ENCODE data around the gene TEDC1. TPM values are rescaled to one million over a fixed set of nuclear protein-coding genes. Genes with fewer than 3 reads are reported as not detected.

TEDC1 gene
- total RNA-seq, 1 experiment from 2014 or later = 26.2 TPM

GRCh38 chr14:105490267-105490571 is 827 bp upstream of the TEDC1 start:
- no peak overlapping the region for H4K5ac ChIP-seq (ENCODE audit: insufficient read length, low read depth, low read length)
- H4K91ac ChIP-seq (ENCODE audit: insufficient read length, low read depth, low read length) = no peak overlapping the region
- peaks cover 42% of the 10 kb centered on the region for H3K27me3 Mint-ChIP-seq (ENCODE audit: low read depth)
- H3T11ph ChIP-seq (ENCODE audit: low read length) = no peak overlapping the region
- H3K79me1 ChIP-seq (ENCODE audit: insufficient read depth, low read depth, low read length, poor library complexity, severe bottlenecking) = no peaks in the 10 kb centered on the region
- H3K4ac ChIP-seq (ENCODE audit: low read depth, low read length) = no peak overlapping the region
- no peaks in the 10 kb centered on the region for H4K20me1 ChIP-seq (ENCODE audit: control insufficient read depth, insufficient read depth, insufficient read length)
- H3K9me3 Mint-ChIP-seq = peaks cover 0 to 4% of the 10 kb centered on the region in 2 experiments; a peak in 1 of 5 replicates
- peak overlapping the region; percentile 82 for H3K14ac ChIP-seq (ENCODE audit: insufficient read depth, low read length)
- H3K27ac Mint-ChIP-seq = no peak overlapping the region
- H3K23me2 ChIP-seq (ENCODE audit: insufficient read length, low read depth, low read length, poor library complexity, severe bottlenecking) = peaks cover 6% of the 10 kb centered on the region
- H3K9me3 ChIP-seq (ENCODE audit: control insufficient read depth, low read depth, low read length) = no peaks in the 10 kb centered on the region
- no peak overlapping the region for H3K9ac ChIP-seq (ENCODE audit: extremely low read depth, insufficient read length, low read length)
- H3K18ac ChIP-seq (ENCODE audit: insufficient read length, low read depth, low read length) = peak overlapping the region; percentile 49
- H3K36me3 Mint-ChIP-seq (ENCODE audit: insufficient read depth in 1 of 3, low read depth in 3 of 3) = peaks cover 0 to 5% (median 0%) of the 10 kb centered on the region in 3 experiments; a peak in 2 of 7 replicates
- H3K23ac ChIP-seq (ENCODE audit: insufficient read length, low read depth, low read length) = no peak overlapping the region
- no peak overlapping the region for H2BK15ac ChIP-seq (ENCODE audit: low read depth, low read length)
- H3K4me2 ChIP-seq (ENCODE audit: insufficient read depth, insufficient read length, low read length) = peak overlapping the region; percentile 38
- H3K79me2 ChIP-seq (ENCODE audit: insufficient read depth, low read length) = no peaks in the 10 kb centered on the region
- H2BK120ac ChIP-seq (ENCODE audit: low read depth, low read length, poor library complexity, severe bottlenecking) = no peak overlapping the region
- H2BK12ac ChIP-seq (ENCODE audit: insufficient read length, low read depth, low read length) = no peak overlapping the region
- no peak for DNase-seq
- peaks cover 26% of the 10 kb centered on the region; the same call in 1 of the 2 replicates for H3K27me3 ChIP-seq (ENCODE audit: insufficient read depth, low read length)
- no CpG with 5 or more reads among the region's 33 CpGs for WGBS (ENCODE audit: extremely low coverage, insufficient read length, low lambda C conversion rate)
- no peak overlapping the region for H3K56ac ChIP-seq (ENCODE audit: insufficient read length, low read depth, low read length)
- H2BK5ac ChIP-seq (ENCODE audit: insufficient read length, low read length) = no peak overlapping the region
- H3K4me1 ChIP-seq (ENCODE audit: insufficient read depth, low read length) = no peaks in the 10 kb centered on the region
- H2BK20ac ChIP-seq (ENCODE audit: low read depth, low read length, poor library complexity, severe bottlenecking) = no peak overlapping the region
- TF ChIP-seq, protein P1, sequence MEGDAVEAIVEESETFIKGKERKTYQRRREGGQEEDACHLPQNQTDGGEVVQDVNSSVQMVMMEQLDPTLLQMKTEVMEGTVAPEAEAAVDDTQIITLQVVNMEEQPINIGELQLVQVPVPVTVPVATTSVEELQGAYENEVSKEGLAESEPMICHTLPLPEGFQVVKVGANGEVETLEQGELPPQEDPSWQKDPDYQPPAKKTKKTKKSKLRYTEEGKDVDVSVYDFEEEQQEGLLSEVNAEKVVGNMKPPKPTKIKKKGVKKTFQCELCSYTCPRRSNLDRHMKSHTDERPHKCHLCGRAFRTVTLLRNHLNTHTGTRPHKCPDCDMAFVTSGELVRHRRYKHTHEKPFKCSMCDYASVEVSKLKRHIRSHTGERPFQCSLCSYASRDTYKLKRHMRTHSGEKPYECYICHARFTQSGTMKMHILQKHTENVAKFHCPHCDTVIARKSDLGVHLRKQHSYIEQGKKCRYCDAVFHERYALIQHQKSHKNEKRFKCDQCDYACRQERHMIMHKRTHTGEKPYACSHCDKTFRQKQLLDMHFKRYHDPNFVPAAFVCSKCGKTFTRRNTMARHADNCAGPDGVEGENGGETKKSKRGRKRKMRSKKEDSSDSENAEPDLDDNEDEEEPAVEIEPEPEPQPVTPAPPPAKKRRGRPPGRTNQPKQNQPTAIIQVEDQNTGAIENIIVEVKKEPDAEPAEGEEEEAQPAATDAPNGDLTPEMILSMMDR (conservative IDR thresholded peaks at IDR 0.05) = no peak
- no peak overlapping the region for H2AFZ ChIP-seq (ENCODE audit: low read length)
- no peak overlapping the region for H2AK5ac ChIP-seq (ENCODE audit: insufficient read length, low read length)
- H4K8ac ChIP-seq (replicated peaks; ENCODE audit: insufficient read length, low read depth, low read length) = no peak overlapping the region
- no peak overlapping the region for H3K27ac ChIP-seq (ENCODE audit: insufficient read length, low read depth, low read length)
- H3K4me1 Mint-ChIP-seq = peaks cover 4 to 14% of the 10 kb centered on the region in 2 experiments
- peak overlapping the region; percentile 57 to 80; a peak in 3 of 5 replicates for H3K4me3 Mint-ChIP-seq

Data from H9 (cell line).